Measurements from ENCODE around the gene CNOT3. TPM values are rescaled to one million over a fixed set of nuclear protein-coding genes. Genes with fewer than 3 reads are reported as not detected.

CNOT3 gene
- total RNA-seq, 1 donor from 2014 or later, result 67.5 TPM

DNA sequence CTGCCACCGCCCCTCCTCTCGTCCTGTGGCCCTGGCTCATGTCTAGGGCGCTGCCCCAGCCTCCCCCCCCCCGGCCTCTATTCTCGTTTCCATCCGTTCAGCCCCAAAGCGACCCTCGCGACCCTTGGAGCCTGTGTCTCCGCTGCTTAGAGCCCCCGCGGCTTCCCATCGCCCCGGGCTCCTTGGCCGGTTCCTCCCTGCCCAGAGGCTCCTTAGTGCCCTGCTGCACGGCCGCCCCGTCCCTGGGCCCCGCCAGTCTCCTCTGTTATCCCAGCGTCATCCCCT, 9.2 kb upstream of the CNOT3 start:
- no peak for DNase-seq (ENCODE audit: low spot score)
- Mint-ChIP-seq H3K4me1 (ENCODE audit: low read depth) (no peaks in the 10 kb centered on the region), H3K36me3 (ENCODE audit: low read depth) (peaks cover 44% of the 10 kb centered on the region), H3K27ac (no peak overlapping the region), H3K27me3 (ENCODE audit: low read depth) (no peaks in the 10 kb centered on the region), H3K9me3 (no peaks in the 10 kb centered on the region), H3K4me3 (ENCODE audit: low read depth) (no peak overlapping the region)
- intact Hi-C loops (cut with micrococcal nuclease), result no loop called here

DNA sequence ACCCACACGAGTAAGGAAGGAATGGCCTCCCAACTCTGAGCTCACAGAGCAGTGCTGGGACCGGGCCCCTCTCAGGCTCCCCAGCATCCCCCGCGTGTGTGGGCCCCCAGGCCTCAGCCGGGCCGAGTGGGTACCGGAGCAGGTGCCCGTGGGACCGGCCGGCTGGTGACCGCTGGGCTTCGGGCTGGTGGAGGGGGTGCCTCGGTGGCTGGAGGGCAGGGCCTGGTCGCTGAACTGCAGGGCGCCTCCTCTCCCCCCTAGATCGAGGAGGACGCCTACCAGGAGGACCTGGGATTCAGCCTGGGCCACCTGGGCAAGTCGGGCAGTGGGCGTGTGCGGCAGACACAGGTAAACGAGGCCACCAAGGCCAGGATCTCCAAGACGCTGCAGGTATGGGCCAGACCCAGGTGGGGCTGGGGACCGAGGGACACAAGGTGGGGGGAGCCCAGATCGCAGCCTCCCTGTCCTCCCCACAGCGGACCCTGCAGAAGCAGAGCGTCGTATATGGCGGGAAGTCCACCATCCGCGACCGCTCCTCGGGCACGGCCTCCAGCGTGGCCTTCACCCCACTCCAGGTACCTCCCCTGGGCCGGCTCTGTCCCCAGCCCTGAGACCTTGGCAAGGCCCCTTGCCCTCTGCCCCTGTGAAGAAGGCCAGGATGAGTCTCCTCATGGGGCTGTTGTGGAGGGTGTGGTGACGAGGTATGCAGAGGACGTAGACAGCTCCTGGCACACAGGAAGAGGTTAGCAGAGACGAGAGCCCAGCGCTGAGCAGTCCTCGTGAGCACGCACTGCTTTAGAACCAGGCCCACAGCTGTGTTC, 8.6 kb upstream of the CNOT3 start:
- intact Hi-C loops (cut with micrococcal nuclease), result no loop called here
- no peak overlapping the region for H3K27ac Mint-ChIP-seq
- H3K36me3 Mint-ChIP-seq (ENCODE audit: low read depth), result peaks cover 40% of the 10 kb centered on the region
- H3K27me3 Mint-ChIP-seq (ENCODE audit: low read depth), result no peaks in the 10 kb centered on the region
- no peaks in the 10 kb centered on the region for H3K9me3 Mint-ChIP-seq
- H3K4me1 Mint-ChIP-seq (ENCODE audit: low read depth), result no peaks in the 10 kb centered on the region
- H3K4me3 Mint-ChIP-seq (ENCODE audit: low read depth), result no peak overlapping the region
- DNase-seq (ENCODE audit: low spot score), result no peak

DNA sequence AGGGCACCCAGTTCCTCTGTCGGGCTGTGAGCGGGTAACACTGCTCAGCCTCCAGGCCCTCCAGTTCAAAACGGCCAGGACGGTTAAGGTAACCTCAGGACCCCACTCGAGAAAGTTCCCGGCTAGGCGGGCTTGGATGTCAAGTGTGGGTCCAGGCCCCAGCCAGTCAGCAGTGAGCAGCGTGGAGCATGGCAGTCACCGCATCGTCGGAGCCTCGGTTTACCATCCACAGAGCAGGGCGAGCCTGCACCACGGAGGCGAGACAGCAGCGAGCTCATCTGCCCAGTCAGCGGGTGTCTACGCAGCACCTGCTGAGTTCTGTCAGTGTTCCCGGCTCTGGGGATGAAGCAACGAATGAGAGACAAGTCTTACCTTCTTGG, 8.0 kb upstream of the CNOT3 start:
- H3K4me3 Mint-ChIP-seq (ENCODE audit: low read depth), result no peak overlapping the region
- no peaks in the 10 kb centered on the region for H3K27me3 Mint-ChIP-seq (ENCODE audit: low read depth)
- no peak overlapping the region for H3K27ac Mint-ChIP-seq
- H3K9me3 Mint-ChIP-seq, result no peaks in the 10 kb centered on the region
- peaks cover 5% of the 10 kb centered on the region for H3K4me1 Mint-ChIP-seq (ENCODE audit: low read depth)
- peaks cover 39% of the 10 kb centered on the region for H3K36me3 Mint-ChIP-seq (ENCODE audit: low read depth)
- DNase-seq (ENCODE audit: low spot score), result no peak
- intact Hi-C loops (cut with micrococcal nuclease), result no loop called here

DNA sequence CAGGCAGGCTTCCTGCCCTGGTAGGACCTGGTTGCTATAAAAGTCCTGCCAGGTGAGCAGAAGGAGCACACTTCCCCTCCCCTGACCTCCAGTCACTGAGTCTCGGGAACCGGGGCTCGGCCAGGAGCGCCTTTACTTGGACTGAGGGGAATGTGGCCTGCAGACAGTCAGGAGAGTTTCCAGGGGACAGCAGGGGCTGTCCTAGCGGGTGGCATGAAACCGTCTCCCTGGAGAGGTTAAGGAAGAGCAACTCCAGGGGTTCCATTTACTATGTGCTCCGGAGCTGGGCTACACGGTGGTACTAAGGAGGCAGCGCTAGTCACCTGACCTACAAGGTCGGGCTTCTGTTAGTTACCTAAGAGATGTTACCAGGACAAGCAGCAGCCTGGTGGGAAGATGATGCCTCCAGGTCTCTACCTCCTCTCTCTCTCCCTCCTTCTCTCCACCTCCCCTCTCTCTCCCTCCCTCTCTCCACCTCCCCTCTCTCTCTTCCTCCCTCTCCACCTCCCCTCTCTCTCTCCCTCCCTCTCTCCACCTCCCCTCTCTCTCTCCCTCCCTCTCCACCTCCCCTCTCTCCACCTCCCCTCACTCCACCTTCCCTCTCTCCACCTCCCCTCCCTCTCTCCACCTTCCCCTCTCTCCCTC, 4.1 kb upstream of the CNOT3 start:
- DNase-seq (ENCODE audit: low spot score), result no peak
- Mint-ChIP-seq H3K27me3 (ENCODE audit: low read depth) (no peaks in the 10 kb centered on the region), H3K4me1 (ENCODE audit: low read depth) (peaks cover 15% of the 10 kb centered on the region), H3K36me3 (ENCODE audit: low read depth) (peaks cover 19% of the 10 kb centered on the region), H3K27ac (no peak overlapping the region), H3K4me3 (ENCODE audit: low read depth) (no peak overlapping the region), H3K9me3 (no peaks in the 10 kb centered on the region)
- intact Hi-C loops (cut with micrococcal nuclease), result no loop called here

DNA sequence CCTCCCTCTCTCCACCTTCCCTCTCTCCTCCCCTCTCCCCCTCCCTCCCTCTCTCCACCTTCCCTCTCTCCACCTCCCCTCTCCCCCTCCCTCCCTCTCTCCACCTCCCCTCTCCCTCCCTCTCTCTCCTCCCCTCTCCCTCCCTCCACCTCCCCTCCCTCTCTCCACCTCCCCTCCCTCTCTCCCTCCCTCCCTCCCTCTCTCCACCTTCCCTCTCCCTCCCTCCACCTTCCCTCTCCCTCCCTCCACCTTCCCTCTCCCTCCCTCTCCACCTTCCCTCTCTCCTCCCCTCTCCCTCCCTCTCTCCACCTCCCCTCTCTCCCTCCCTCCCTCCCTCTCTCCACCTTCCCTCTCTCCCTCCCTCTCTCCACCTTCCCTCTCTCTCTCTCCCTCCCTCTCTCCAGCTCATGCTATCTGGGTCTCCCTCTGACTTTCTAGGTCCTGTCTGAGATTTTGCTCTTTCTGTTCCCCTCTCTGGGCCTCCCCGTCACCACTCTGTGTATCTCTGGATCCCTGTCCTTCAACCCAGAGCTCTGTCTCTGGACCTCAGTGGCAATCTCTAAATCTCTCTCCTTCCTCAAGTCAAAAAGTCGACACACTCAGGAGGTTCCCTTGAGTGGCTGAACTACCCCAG, 3.5 kb upstream of the CNOT3 start:
- Mint-ChIP-seq H3K9me3 (no peaks in the 10 kb centered on the region), H3K27ac (peak overlapping the region; percentile 11), H3K36me3 (ENCODE audit: low read depth) (peaks cover 22% of the 10 kb centered on the region), H3K27me3 (ENCODE audit: low read depth) (no peaks in the 10 kb centered on the region), H3K4me3 (ENCODE audit: low read depth) (no peak overlapping the region), H3K4me1 (ENCODE audit: low read depth) (peaks cover 20% of the 10 kb centered on the region)
- no peak for DNase-seq (ENCODE audit: low spot score)
- intact Hi-C loops (cut with micrococcal nuclease), result no loop called here

DNA sequence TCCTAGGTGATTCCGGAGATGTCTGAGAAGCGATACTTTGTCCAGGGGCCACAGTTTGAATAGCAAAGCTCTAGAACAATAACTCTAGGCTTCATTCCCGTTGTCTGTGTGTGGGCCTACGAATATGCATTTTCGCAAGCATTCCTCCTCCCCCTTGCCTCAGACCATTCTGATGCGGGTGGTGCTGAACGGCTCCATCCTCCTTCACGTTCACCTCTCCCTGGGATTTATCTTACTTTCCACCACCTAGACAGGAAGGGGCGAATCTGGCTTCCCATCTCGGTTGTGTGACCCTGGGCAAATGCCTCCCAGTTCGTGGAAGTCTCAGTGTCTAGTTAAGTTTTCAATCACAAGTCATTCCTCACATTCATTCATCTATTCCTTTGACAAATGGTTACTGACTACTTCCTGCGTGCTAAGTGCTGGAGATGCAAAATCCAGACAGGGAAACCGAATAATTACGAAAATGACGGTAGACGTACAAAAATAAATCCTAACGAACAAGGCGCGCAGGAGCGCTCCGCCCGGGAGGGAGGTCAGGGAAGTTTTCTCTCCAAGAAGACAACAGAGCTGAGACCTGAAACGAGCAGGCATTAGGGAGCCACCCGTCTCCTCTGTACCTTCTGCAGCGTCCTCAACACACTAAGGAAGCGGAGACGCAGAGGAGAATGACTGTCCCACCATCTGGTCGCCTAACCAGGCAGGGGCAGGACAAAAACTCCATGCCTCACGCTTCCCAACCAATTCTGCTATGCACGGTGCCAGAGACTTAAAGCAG, 1.3 kb upstream of the CNOT3 start:
- H3K4me3 Mint-ChIP-seq (ENCODE audit: low read depth), result peak overlapping the region; percentile 86
- no peak for DNase-seq (ENCODE audit: low spot score)
- H3K27me3 Mint-ChIP-seq (ENCODE audit: low read depth), result no peaks in the 10 kb centered on the region
- peaks cover 29% of the 10 kb centered on the region for H3K4me1 Mint-ChIP-seq (ENCODE audit: low read depth)
- peaks cover 28% of the 10 kb centered on the region for H3K36me3 Mint-ChIP-seq (ENCODE audit: low read depth)
- H3K9me3 Mint-ChIP-seq, result no peaks in the 10 kb centered on the region
- intact Hi-C loops (cut with micrococcal nuclease), result no loop called here
- H3K27ac Mint-ChIP-seq, result peak overlapping the region; percentile 74

DNA sequence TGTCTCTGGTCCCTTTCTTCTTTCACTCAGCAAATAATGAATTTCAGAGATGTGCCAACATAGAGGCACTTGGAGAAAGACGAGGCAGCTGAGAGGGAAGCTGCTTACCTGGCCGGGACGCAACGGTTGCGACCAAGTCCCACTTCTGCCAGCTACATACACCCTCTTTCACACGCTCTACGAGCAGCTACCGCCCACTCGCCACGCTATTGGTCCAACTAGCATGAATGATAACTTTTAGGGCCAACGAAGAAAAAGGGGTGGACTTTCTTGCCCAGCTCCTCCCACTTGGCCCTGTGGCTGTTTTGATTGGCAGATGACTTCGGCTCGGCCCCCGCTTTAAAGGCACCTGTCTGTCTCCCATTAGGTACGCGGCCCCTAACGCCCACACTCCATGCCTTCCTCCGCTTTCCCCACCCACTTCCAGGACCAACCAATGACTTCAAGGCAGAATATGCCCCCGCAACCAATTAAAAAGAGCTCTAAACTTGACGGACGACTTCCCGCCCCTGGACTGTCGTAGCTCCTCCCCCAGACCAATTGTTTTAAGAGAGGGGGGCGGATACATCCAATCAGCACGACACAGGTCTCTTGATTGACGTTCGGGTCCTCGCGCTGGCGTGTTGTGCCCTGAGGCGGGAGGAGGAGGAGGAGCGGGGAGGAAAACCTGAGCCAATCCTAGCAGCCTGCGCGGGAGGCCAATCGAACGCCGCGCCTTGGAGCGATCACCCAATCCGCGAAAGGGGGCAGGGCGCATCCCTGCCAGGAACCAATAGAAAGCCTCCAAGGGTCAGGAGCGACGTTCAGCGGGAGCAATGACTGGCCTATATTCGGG, 481 bp upstream of the CNOT3 start:
- Mint-ChIP-seq H3K9me3 (no peaks in the 10 kb centered on the region), H3K27ac (peak overlapping the region; percentile 74), H3K27me3 (ENCODE audit: low read depth) (no peaks in the 10 kb centered on the region), H3K36me3 (ENCODE audit: low read depth) (peaks cover 27% of the 10 kb centered on the region), H3K4me3 (ENCODE audit: low read depth) (peak overlapping the region; percentile 86), H3K4me1 (ENCODE audit: low read depth) (peaks cover 31% of the 10 kb centered on the region)
- intact Hi-C loops (cut with micrococcal nuclease), result loop anchor here (1.0 kb wide), 5 partner anchors 22 to 241 kb away; partner anchors contain the start of genes LENG1, NDUFA3, PRPF31 and TFPT
- DNase-seq (ENCODE audit: low spot score), result peak; percentile 100

DNA sequence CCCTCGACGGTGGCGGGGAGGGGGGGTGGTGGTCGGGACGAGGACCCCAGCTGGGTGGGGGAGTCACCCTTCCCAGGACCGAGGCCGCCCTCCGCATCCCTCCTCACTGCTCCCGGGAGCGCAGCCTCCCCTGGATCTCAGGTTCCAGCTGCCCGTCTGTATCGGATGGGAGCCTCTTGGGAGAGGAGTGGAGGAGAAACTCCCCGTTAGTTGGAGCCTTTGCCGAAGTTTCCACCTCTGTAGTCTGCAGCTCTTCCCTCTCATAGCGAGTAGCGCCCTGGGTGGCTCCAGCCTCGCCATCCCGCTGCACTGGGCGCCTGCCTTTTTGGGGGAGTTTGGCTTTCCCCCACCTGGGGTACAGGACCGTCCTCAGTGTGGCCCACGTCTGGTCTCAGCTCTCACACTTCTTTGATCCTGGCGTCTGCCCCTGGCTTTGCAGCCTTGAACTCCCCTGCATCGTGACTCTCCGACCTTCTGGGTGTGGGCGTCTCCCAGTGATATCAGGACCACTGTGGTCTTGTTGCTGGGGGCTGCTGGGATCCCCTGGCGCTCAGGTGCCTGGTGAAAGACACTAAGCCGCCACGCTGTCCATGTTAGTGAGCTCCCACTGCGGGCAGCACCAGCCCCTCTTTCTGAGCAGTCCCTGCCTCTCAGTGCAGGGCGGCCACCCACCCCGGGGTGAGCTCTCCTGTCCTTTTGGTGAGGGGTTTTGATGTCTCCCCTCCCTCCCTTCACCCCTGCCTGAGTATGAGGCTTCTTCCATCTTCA, 1.1 kb downstream of the CNOT3 start:
- Mint-ChIP-seq H3K9me3 (no peaks in the 10 kb centered on the region), H3K4me1 (ENCODE audit: low read depth) (peaks cover 32% of the 10 kb centered on the region), H3K36me3 (ENCODE audit: low read depth) (peaks cover 41% of the 10 kb centered on the region), H3K27ac (peak overlapping the region; percentile 92), H3K4me3 (ENCODE audit: low read depth) (peak overlapping the region; percentile 95), H3K27me3 (ENCODE audit: low read depth) (no peaks in the 10 kb centered on the region)
- DNase-seq (ENCODE audit: low spot score), result no peak
- intact Hi-C loops (cut with micrococcal nuclease), result no loop called here

DNA sequence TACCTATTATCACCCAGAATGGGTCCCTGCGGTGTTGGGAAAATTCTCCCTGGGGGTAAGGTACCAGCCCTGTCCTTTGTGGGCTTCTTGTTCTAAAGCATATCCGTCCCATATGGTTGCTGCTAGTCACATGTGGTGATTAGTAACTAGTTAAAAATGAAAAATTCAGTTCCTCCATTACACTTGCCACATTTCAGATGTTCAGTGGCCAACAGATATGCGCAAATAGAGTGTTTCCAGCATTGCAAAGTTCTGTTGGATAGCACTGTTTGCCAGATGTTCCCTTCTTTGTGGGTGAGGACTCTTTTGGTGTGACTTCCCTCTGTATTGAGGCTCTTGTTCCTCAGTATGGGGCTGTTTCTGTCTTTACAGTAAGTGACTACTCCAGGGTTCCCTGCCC, 3.8 kb downstream of the CNOT3 start:
- no peak for DNase-seq (ENCODE audit: low spot score)
- no peak overlapping the region for H3K4me3 Mint-ChIP-seq (ENCODE audit: low read depth)
- H3K36me3 Mint-ChIP-seq (ENCODE audit: low read depth), result peaks cover 56% of the 10 kb centered on the region
- no peak overlapping the region for H3K27ac Mint-ChIP-seq
- intact Hi-C loops (cut with micrococcal nuclease), result no loop called here
- H3K27me3 Mint-ChIP-seq (ENCODE audit: low read depth), result no peaks in the 10 kb centered on the region
- peaks cover 22% of the 10 kb centered on the region for H3K4me1 Mint-ChIP-seq (ENCODE audit: low read depth)
- no peaks in the 10 kb centered on the region for H3K9me3 Mint-ChIP-seq

DNA sequence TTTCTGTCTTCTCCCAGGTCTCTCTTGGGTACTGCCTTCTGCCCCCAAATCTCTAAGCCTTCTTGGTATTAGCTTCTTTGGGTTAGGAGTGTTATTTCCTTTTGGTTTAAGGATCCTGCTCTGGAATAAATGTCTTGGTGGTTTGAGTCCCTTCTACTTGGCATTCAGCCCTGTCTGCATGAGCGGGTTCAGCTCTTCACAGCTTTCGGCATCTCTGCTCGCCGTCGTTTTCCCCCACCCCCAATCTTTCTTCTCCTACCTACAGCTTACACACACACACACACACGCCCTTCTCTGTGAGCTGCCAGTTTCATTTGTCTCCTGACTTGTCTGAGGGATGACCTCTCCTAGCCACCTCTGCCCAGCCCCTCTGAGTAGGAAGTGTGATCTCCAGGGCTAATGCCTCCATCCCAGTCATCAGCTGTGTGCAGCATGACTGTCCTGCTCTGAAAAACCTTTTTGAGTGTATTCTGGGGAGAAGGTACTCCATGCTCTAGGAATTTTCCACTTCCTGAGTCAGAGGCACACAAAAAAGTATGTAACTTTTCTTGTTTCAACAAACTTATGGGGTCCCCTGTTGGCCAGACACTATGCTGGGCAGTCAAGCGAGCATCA, 4.7 kb downstream of the CNOT3 start:
- Mint-ChIP-seq H3K36me3 (ENCODE audit: low read depth) (peaks cover 65% of the 10 kb centered on the region), H3K9me3 (no peaks in the 10 kb centered on the region), H3K4me1 (ENCODE audit: low read depth) (peaks cover 17% of the 10 kb centered on the region), H3K4me3 (ENCODE audit: low read depth) (no peak overlapping the region), H3K27ac (peak overlapping the region; percentile 6), H3K27me3 (ENCODE audit: low read depth) (no peaks in the 10 kb centered on the region)
- intact Hi-C loops (cut with micrococcal nuclease), result no loop called here
- DNase-seq (ENCODE audit: low spot score), result no peak

DNA sequence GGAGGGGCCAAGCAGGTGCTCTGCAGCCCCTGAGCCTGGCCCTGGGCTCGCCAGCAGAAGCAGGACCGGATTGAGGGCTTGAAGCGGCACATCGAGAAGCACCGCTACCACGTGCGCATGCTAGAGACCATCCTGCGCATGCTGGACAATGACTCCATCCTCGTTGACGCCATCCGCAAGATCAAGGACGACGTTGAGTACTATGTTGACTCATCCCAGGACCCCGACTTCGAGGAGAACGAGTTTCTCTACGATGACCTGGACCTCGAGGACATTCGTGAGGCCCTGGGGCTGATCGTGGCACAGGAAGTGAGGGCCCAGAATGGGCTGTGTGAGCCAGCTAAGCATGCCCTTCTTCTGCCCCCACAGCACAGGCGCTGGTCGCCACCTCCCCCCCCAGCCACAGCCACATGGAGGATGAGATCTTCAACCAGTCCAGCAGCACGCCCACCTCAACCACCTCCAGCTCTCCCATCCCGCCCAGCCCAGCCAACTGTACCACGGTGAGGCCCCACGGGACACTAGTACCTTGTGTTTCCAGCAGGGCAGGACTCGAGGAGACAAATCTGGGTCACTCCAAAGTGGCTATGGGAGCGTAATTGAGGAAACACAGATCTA, 8.1 kb downstream of the CNOT3 start:
- DNase-seq (ENCODE audit: low spot score), result no peak
- peaks cover 3% of the 10 kb centered on the region for H3K4me1 Mint-ChIP-seq (ENCODE audit: low read depth)
- no peaks in the 10 kb centered on the region for H3K27me3 Mint-ChIP-seq (ENCODE audit: low read depth)
- no peaks in the 10 kb centered on the region for H3K9me3 Mint-ChIP-seq
- intact Hi-C loops (cut with micrococcal nuclease), result no loop called here
- peaks cover 74% of the 10 kb centered on the region for H3K36me3 Mint-ChIP-seq (ENCODE audit: low read depth)
- no peak overlapping the region for H3K4me3 Mint-ChIP-seq (ENCODE audit: low read depth)
- no peak overlapping the region for H3K27ac Mint-ChIP-seq
